ENCODE results near the gene SEPTIN12.

Gene SEPTIN12

DNA sequence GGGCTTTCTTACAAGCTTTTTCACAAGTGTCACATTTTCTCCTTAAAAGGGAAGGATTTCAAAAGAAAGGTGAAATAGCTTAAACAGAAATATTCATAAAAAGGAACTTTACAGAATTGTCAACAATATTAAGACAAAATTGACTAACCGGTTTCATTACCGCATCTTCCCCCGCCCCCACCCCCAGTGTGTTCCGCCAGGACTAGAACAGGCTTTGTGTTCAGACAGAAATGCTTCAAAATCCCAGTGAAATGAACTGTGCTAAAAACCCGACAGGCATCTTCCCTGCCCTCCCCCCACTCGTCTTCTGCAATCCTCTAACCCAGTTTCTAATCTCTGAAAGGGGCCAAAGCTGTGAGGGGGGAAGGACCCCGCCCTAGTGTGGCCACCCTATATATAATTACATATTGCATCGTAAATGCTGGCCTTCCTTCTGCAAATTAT, 15.3 kb upstream of the SEPTIN12 start:
- in situ Hi-C loops (cut with HindIII; ENCODE audit: low sequenced_read_pairs), result no loop called here

DNA sequence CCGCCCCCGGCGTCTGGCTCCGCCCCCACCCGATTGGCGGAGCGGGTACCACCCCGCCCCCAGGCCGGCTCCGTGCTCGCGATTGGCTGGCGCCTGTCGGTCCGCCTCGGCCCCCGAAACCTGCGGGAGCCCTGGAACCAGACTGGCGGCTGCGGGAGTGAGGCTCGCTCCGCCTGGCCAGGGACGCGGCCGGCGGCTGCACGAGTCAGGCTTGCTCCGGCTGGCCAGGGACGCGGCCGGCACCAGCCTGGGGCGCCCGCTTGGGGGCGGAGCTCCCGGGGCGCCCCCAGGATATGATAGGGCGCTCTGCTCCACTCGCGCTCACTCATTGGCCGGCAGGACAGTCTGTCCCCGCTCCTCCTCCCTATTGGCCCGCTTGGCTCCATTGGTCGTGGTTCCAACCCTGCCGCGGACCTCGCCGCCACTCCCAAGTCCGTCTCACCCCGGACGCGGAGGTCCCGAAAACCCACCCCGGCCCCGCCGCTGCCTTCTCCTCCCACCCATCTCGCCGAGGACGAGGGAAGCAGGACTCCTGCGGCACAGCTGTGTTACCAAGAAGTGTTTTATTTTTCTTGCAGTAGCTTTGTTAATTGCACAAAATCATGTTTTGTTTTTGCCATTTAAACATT, 14.6 kb upstream of the SEPTIN12 start:
- in situ Hi-C loops (cut with HindIII; ENCODE audit: low sequenced_read_pairs), result no loop called here

DNA sequence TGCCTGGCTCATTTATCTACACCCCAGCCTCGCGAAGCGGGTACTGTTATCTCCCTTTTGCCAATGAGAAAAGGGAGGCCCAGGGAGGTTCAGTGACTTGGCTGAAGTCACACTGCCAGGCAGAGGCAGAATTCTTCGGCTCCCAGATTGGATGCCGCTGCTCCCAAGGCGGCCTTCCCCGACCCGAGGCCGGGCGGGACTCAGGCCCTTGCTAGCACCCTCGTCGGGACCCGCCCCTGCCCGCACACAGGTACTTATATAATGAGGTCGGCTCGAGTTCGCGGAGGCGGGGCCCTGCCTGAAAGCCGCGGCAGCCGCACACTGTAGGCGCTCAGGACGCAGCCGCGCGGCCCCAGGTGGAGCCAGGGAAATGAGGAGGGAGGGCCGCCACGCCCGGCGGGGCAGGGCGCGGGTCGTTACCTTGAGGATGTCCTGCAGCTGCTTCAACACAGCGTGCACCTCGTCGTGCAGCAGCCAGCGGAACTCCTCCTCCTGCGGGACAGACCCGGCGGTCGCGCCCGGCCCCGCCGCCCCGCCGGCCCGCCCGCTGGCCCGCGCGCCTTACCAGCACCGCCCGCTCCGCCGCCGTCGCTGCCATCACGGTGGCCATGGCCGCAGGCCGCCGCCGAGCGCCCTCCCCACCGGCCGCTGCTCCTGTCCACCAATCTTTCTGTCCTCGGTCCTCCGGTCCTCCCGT, 14.0 kb upstream of the SEPTIN12 start, which contains the start of gene ROGDI:
ROGDI (minus strand) TSS at position 672 of the 697 bp plus-strand sequence; CDS start at position 610, 62 bp downstream.
- in situ Hi-C loops (cut with HindIII; ENCODE audit: low sequenced_read_pairs), result no loop called here

DNA sequence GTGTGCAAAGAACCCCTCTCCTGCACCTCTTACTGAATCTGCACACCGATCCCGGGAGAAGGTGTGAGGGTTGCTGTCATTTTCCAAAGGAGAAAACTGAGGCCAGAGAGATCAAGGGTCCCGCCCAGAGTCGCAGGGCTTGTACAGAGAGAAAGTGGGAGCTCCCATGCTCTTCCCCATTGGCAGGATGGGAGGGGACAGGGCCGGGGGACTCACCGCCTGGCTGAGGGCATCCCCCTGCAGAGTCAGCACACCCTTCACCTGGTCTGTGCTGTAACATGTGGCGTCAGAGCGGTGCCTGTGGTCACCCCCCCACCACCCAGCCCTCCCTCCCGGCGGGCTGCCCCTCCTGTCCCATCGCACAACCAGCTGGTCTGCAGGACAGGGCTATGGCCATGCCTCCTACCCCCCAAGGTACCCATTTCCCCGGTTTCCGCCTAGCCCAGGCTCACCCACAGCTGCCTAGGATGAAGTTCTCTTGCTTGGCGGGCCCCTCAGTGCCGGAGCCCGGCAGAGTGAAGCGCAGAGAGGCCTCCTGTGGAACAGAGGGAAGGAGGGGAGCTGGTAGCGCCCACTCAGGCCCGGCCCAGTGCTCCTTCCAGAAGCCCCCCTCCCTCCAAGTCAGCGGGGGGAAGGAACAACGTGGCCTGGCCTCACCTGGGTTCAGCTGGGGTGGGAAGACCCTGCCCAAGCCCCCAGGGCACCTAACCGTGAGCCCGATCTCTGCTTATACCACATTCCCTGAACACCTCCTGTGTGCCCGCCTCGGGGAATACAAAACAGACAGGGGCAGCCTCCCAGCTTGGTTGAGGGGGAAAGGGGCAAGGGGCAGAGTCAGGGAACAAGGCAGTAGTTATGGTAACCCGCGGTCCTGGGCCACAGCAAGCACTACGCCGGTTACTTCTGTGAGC, 13.2 kb upstream of the SEPTIN12 start:
- in situ Hi-C loops (cut with HindIII; ENCODE audit: low sequenced_read_pairs), result no loop called here

DNA sequence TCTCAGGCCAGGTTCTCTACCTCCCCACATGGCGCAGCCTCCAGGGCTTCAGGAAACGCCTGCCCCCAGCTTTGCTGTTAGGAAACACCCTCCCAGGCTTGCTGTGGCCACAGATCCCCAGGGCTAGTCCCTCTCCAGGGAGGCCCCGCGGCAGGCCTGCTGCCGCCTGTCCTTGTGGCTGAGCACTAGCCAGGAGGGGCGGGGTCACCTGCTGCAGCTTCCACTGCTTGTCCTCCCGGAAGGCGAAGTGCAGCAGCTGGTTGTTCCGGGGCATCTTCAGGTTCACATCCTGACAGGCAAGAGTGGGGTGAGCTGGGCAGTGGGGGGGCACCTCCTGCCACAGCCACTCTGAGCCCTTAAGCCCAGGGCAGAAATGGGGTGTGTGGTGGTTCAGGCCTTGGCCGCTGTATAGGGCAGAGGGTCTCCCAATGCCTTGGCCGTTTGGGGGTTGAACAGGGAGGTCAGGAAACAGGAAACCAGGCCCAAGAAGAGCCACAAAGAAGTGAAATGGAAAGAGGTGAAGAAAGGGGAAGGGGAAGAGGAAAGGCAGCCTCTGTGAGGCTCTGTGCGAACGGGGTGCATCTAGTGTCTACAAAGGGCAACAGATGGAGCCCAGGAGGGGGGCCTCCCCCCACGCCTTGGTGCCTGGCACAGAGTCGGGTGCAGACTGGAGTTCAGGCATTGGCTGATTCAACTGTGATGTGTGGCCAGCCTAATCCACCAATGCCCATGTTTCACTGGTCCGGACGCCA, 12.3 kb upstream of the SEPTIN12 start:
- in situ Hi-C loops (cut with HindIII; ENCODE audit: low sequenced_read_pairs), result no loop called here

DNA sequence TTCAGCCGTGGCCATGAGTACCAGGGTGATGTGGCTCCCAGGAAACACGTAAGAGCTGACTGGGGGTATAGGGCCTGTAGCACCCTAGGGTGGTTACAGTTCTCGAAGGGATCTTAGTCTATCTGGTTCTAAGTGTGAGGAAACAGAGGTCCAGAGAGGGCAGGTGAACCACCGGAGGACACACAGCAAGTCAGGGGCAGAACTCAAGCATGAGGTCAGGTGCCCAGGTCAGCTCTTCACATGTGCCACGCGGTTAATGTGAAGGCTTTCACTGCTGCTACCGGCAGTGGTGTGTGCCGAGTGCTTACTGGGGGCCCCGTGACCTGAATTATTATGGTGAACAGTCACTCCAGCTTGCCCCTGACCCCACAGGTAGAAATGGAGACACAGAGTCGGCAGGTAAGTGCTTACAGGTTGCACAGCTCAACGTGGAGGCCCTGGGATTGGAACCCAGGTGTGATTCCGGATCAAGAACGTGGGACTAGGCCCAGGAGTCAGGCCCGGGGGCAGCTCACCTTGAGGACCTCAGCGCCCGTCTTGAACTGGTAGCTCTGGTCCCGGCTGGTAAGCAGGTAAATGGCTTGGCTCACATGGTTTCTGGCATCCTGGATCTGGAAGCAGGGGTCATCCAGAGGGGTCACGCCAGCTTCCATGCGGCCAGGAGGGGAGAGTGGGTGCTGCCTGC, 11.2 kb upstream of the SEPTIN12 start:
- in situ Hi-C loops (cut with HindIII; ENCODE audit: low sequenced_read_pairs), result no loop called here

DNA sequence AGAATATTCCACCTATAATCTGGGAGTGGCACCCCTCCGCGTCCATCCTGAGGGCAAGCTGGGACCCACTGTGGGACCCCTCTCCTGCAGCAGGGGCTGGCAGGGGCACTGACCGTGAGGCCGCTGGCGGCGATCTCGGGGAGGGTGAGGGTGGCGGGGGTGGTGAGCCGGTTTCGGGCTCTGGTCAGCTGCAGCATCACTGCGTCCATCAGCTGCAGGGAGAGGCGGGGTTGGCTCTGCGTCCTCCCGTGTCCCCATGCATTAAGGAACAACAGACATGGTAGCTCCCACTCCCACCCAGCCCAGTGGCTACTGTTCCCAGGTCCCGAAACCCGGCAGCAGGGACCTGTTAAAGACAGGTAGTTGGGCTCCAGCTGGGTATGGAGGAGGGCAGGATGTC, 10.3 kb upstream of the SEPTIN12 start:
- in situ Hi-C loops (cut with HindIII; ENCODE audit: low sequenced_read_pairs), result no loop called here

DNA sequence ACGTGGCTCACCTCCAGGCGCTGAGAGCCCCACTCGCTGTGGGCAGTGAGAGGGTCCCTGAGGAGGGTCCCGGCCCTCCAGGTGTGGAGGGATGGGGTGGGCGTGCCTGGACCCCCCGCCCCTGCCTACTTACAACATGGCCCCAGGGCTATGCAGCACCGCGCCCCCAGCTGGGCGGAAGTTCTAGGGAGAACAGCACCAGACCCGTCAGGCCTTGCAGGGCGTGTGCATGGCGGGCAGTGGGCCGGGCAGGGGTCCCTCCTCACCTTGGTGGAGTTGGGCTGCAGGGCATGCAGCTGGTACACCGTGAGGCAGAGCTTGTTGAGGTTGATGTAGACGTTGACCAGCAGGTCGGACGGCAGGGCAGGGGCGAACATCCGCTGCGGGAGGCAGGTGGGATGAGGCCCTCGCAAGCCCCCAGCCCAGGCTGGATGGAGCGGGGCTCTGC, 9.7 kb upstream of the SEPTIN12 start:
- in situ Hi-C loops (cut with HindIII; ENCODE audit: low sequenced_read_pairs), result no loop called here

DNA sequence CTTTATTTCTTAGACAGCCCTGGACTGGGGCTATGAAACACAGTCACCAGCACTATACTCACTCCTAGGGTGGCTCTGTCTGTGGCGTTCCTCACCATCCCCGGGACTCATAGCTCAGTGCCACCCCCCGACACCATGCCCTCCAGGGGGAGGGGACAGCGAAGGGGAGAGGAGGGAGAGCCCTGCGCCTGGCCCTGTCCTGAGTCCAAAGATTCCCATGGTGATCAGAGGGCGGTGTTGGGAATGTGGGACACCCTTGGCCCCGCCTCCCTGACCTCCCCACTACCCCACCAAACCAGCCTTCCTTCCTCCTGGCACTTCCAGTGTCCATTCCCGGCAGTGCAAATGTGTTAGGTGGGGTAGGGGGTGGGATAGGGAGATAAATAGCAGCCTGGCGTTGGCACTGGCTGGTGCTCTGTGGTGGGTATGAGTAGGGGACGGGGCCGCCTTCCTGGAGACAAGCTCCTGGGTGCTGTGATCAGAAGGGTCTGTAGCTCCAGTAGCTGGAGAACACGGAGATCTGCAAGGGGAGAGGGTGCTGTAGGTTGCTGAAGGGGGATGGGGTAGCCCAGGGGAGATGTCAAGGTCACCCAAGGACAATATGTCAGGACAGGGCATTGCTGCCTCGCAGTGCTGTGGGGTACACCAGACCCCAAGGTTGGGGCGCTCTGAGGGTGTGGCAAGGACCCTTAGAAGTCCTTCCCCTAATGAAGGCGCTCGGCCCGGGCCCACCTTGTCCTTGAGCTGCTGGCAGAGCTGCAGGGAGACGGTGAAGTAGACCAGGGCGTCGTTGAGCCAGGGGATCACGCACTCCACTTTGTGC, 9.0 kb upstream of the SEPTIN12 start:
- in situ Hi-C loops (cut with HindIII; ENCODE audit: low sequenced_read_pairs), result no loop called here

DNA sequence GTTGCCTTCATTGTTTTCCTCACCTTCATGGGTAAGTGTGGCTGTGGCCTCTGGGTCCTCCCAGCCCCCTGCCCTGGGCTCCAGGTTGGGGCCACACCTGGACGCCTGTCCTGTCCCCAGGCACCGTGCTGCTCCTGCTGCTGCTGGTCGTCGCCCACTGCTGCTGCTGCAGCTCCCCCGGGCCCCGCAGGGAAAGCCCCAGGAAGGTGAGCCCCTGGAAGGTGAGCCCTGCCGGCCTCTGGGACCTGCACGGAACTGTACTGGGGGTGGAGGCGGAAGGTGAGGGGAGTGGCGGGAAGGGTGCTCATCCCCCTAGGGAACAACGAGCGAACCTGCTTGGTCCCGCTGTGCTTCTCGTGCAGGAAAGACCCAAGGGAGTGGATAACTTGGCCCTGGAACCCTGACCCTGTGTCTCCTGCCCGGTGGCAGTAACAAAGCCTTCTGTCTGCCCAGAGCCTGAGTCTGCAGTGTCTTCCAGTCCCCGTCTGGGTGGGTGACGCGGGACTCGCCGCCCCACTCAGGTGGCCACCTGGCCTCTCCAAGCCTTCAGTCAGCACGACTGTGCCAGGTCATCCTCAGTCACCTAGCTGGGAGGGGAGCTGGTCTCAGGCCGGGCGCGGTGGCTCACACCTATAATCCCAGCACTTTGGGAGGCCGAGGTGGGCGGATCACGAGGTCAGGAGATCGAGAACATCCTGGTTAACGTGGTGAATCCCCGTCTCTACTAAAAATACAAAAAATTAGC, 7.9 kb upstream of the SEPTIN12 start:
- in situ Hi-C loops (cut with HindIII; ENCODE audit: low sequenced_read_pairs), result no loop called here

DNA sequence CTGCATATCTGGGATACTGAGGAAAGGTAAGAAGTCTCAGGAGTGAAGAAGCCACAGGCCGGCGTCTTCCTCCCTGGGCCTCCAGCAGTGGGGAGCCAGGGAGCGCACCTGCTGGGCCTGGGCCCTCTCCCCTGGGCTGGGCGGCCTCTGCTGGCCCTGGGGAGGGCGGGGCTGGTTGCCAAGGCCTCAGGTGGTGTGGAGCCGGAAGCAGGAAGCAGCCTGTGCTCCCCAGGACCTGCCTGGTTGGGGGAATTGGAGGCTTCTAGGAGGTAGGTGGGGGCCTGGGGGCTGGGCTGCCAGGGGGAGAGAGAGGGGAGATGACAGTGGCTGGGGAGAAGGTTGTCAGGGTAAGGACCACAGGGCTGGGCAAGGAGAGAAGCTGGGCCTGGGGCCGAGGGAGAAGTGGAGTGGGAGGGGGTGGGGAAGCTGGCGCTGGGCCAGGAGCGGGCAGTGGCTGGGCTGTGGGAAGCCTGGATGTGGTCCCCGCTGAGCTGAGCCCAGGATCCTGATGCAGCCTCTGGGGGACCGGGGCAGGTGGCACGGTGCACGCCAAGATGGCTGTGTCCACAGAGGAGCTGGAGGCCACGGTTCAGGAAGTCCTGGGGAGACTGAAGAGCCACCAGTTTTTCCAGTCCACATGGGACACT, 7.2 kb upstream of the SEPTIN12 start, which contains the start of gene SMIM22:
SMIM22 (plus strand) TSS at position 189 of the 647 bp plus-strand sequence; CDS start at position 555, 366 bp downstream.
- in situ Hi-C loops (cut with HindIII; ENCODE audit: low sequenced_read_pairs), result no loop called here

DNA sequence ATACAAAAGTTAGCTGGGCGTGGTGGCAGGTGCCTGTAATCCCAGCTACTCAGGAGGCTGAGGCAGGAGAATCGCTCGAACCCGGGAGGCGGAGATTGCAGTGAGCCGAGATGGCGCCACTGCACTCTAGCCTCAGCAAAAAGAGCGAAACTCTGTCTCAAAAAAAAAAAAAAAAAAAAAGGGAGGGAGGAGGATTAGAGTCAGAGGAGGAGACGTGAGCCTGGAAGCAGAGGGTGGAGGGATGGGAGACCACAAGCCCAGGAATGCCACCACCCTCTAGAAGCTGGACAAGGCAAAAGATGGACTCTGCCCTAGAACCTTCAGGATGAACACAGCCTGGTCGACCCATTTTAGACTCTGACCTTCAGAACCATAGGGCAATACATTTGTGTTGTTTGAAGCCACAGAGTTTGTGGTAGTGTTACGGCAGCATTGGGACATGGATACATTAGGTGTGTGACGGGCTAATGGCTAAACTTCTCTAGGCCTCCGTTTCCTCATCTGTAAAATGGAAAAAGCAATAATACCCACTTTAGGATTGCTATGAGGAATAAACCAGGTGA, 4.9 kb upstream of the SEPTIN12 start:
- in situ Hi-C loops (cut with HindIII; ENCODE audit: low sequenced_read_pairs), result no loop called here

DNA sequence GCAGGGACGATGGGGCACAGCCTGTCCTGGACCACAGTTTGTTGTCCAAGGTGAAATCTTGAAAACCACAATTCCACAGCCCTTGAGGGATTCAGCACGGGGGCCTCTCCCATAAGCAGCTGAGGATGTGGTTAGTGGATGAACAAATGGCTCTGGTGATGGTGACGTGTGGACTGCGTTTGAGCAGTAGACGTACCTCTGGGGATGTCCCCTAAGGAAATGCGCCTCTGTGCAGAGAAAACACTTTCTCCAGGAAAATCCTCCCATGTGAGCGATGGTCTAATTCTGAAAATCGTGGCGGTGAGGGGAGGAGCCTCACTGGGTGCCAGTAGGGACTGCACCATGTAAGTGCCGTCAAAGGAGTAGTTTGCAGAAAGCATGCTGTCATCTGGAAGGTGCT, 2.7 kb upstream of the SEPTIN12 start:
- in situ Hi-C loops (cut with HindIII; ENCODE audit: low sequenced_read_pairs), result no loop called here

DNA sequence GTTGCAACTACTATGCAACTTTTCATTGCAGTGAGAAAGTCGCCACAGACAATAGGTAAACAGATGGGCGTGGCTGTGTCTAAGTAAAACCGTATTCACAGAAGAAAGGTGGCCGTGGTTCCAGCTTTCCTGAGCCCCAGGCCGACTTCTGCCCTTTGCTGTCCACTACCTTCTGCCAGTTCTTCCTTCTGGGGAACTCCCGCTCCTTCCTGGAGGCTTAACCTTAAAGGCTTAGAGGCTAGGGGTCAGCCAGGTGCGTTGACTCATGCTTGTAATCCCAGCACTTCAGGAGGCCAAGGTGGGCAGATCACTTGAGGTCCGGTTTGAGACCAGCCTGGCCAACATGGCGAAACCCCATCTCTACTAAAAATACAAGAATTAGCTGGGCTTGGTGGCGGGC, 2.1 kb upstream of the SEPTIN12 start:
- in situ Hi-C loops (cut with HindIII; ENCODE audit: low sequenced_read_pairs), result no loop called here

DNA sequence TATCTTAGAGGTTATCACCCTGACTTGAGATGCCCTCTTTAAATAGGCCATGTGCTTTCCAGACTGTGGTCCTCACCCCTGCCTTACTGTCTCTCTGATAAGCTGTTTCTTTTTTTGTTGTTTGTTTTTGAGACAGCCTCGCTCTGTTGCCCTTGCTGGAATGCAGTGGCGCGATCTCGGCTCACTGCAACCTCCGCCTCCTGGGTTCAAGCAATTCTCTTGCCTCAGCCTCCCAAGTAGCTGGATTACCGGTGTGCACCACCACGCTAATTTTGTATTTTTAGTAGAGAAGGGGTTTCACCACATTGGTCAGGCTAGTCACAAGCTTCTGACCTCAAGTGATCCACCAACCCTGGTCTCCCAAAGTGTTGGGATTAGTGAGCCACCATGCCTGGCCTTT, 765 bp upstream of the SEPTIN12 start:
- in situ Hi-C loops (cut with HindIII; ENCODE audit: low sequenced_read_pairs), result no loop called here

DNA sequence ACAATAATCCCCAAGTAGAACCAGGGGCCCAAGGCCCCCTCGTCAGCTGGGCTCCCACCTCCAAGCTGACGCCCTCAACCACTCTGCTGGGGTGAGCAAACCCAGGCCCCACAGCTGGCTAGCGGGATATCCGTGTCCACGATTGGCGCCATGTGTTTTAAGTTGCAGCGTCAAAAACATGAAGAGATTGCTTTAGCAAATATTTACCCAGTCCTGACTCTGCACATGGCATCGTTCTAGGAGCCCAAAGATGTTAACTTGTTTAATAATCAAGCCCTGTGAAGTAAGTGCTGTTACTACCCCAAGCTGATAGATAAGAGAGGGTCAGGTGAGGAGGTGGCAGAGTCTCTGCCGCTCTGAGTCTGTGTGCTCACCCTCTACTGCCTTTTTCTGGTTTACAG, 344 bp upstream of the SEPTIN12 start:
- in situ Hi-C loops (cut with HindIII; ENCODE audit: low sequenced_read_pairs), result no loop called here

DNA sequence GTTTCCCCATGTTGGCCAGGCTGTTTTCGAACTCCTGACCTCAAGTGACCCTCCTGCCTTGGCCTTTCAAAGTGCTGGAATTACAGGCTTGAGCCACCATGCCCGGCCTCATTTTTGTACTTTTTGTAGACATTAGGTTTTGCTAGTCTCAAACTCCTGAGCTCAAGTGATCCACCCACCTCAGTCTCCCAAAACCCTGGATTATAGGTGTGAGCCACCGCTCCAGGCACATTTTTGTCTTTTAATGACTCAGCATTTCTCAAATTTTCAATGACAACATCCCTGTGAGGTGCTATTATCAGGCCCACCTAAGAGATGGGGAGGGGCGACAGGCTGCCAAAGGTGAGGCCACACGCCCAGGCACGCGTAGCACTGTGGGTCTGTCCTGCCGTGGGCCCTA, 1.1 kb downstream of the SEPTIN12 start:
- in situ Hi-C loops (cut with HindIII; ENCODE audit: low sequenced_read_pairs), result no loop called here
